Esophagus squamous epithelium (tissue), 4 donors: Measurements from ENCODE around the gene RAB17.

Source experiments
- CTCF ChIP-seq, 6 experiments: fragments of 450-650 bp in 4 of 6; fragments of 200-600 bp in 2 of 6; sonication (generic) in 2 of 6; IDR thresholded peaks; one replicate each; pipeline ENCODE4 v1.5.1; 2016 to 2019; ENCODE audit warnings: antibody characterized with exemption in 6 of 6, mild to moderate bottlenecking in 4 of 6, moderate library complexity in 4 of 6
- POLR2A ChIP-seq, 4 donors: fragments of 450-650 bp; IDR thresholded peaks; one replicate each; pipeline ENCODE4 v1.6.1; 2017; ENCODE audit warnings: antibody characterized with exemption in 4 of 4, mild to moderate bottlenecking in 4 of 4, moderate library complexity in 3 of 4

DNA sequence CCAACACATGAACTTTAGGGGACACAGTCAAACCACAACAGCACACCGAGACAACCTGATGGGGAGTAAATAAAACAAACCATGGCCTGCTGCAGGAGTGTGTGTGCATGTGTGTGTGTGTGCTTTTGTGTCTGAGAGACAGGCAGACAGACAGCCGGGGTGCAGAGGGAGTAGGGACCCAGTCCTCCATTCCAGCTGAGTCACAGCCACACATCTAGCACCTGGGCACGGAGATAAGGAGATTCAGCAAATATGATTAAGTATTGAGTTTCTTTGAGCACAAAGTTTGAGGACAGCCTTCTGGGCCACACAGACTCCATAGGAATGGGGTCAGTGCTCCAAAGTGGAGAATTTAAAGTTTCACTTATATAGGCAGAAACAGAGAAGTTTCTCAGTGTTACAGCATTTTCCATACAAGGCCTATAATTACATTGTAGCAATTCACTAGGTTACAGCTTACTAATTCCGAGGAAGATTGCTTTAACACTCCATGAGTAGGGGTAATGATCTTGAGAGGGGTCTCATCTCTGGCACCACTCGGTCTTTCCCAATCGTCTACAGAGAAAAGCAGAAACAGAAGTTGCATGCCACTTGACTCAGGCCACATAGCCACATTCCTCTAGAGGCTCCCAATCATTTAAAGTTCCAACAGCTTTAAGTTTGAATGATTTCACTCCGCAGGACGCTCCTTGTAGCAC is 55.0 kb downstream of the RAB17 start:
- TF ChIP-seq POLR2A (IDR thresholded peaks at IDR 0.05), result no peak
- TF ChIP-seq CTCF (IDR thresholded peaks at IDR 0.05), result no peak
